ENCODE results near the gene MS4A14.
"Not testable (repeated sequence)": the region's sequence is repeated elsewhere in the genome, so short reads cannot be mapped to it uniquely, and the experiment has no call there.

MS4A14 gene, protein sequence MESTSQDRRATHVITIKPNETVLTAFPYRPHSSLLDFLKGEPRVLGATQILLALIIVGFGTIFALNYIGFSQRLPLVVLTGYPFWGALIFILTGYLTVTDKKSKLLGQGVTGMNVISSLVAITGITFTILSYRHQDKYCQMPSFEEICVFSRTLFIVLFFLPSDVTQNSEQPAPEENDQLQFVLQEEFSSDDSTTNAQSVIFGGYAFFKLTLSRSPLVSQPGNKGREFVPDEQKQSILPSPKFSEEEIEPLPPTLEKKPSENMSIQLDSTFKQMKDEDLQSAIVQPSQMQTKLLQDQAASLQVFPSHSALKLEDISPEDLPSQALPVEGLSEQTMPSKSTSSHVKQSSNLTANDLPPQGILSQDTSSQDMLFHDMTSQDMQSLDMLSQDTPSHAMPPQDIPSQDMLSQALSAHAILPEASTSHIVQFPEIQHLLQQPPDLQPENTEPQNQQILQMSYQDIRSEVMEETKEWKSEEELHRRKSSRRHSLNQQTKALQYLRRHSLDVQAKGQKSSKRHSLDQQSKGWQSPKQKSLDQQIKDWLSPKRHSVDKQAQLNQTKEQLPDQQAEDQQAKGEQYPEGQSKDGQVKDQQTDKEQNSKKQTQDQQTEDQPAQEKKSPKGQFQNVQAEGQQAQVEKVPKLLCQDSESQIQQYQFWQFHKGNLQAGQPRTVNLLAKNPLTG

DNA sequence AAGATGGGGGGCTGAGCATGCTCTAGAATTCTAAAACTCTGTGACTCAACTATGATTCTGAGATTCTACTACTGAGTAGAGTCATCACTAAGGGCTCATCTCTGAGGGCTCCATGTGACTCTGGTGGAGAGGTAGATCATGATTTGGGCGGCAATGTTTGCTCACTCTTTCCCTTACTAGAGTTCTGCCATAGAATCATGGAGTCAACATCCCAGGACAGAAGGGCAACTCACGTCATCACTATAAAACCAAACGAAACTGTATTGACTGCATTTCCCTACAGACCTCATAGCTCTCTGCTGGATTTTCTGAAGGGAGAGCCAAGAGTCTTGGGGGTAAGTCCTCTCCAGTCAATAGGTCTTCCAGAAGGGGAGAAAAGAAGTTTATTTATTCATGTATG lies at the start of gene MS4A14:
Gene MS4A14, plus strand, starts transcription at position 78 of the 400 bp plus-strand sequence. Its CDS starts 120 bp downstream, at position 198.
- DNase-seq (ENCODE audit: low spot score) = no peak

DNA sequence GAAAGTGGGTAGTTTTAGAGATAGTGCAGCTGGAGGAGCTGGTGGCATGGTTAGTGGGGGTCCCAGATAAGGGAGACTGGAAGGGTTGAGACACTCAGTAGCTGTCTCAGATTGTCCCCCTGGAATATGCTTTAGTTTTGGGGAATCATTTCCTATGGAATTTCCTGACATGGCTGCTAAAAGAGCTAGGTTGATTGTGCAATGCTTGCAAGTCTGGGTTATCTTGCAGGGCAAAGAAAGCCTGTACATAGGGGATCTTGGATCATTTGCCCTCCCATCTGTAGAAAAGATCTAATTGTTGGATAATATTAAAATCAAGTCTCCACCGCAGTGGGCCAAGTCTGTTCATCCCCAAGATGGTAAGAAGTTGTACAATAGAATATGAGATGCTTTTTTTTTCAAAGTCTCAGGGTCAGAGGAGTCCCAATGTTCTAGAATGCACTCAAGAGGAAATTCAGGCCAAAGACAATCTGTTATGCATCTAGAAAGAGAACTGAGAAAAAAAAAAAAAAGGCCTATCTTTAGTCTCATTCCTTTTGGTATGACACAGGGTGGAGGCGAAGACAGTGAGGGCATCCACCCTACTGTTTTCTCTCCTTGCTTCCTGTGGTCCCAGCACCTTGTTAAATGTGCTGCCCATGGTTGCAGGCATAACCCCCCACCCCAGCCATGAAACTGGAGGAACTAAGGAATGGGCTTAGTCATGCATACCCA lies 49.0 kb upstream of the MS4A14 start:
- DNase-seq (ENCODE audit: low spot score) = no peak

DNA sequence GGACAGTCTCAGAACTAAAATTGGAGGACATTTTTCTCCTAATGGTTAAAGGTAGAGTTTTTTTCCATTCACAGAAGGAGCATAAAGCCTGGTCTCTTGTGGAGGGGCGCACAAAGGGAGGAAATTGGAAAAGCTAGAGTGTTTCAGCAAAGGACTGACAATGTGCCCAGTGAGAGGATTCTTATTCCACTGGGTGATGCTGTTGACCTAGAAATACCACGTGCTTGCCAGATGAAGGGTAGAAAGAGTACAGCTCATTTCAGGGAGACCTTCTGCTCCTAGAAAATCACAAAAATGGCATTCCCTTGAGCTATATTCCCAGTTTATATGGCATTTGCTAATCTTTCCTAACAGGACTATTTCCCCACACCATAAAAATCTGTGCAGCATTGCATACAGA lies 48.1 kb upstream of the MS4A14 start:
- DNase-seq (ENCODE audit: low spot score) = no peak

DNA sequence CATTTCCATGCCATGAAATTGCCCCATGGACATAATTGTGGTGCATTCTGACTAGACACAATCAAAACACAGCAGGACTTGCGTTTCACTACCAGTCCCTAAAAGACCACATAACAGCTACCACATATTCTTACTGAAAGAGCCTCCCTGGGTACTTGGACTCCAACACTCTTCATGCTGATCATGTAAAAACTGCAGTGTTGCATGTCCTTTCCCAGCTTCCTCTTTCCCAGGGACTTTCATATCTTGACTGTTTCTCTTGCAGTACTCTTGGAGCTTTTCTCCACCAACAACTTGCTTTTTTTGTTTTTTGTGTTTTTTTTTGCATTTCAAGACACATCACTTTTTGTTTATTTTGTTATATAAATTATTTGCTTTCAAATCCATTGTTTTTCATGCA lies 46.3 kb upstream of the MS4A14 start:
- DNase-seq (ENCODE audit: low spot score) = no peak

DNA sequence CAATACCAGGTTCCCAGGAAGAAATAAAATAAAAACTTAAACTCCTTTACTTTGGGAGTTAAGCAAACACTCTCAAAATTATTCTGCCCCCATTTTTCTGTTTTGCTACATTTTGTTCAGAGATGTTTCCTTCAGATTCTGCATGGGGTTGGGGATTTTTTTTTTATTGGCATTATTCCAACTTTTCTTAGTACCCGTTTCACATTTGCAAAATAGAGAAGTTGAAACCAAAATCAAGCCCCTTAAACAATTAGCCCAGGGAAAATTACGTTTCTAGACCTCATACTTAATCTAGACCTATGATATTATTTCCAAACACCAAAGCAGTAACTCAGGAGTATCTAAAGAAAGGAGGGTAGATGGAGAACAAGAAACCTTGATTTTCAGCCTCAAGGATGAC lies 38.5 kb upstream of the MS4A14 start:
- DNase-seq (ENCODE audit: low spot score) = no peak

DNA sequence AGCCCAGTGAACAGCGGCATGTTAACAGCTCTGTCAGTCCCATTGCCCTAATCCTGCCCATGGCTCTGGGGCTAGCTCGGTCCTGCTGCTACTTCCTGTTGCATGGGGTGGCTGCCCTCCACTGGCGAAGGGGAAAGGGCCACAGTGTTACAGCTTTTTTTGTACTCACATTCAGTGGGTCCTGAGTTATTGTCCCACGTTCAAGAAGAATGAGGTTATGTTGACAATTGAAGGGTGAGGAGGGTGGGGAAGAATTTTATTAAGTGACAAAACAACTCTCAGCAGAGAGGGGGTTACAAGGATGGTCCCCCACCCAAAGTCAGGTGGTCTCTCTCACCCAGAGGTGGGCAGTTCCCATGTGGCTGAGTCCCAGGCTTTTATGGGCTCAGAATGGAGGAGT lies 35.6 kb upstream of the MS4A14 start:
- DNase-seq (ENCODE audit: low spot score) = no peak

DNA sequence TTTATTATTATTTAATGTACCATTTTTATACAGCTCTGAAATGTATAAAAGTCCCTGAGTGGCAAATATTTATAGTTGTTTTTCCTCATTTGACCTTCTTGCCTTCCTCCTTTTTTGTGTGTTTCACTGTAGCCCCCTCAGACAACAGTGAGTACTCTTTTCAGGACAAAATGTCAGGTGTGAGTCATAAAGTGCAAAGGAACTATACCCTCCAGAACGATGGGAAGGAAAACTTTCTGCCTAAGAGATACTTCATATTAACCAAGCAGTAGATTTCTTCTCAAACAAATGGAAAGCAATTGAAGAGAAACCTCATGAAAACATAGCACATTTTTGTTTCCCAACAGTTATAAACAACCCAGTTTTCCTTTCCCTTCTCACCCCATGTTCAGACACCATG lies 34.0 kb upstream of the MS4A14 start:
- DNase-seq (ENCODE audit: low spot score) = no peak

DNA sequence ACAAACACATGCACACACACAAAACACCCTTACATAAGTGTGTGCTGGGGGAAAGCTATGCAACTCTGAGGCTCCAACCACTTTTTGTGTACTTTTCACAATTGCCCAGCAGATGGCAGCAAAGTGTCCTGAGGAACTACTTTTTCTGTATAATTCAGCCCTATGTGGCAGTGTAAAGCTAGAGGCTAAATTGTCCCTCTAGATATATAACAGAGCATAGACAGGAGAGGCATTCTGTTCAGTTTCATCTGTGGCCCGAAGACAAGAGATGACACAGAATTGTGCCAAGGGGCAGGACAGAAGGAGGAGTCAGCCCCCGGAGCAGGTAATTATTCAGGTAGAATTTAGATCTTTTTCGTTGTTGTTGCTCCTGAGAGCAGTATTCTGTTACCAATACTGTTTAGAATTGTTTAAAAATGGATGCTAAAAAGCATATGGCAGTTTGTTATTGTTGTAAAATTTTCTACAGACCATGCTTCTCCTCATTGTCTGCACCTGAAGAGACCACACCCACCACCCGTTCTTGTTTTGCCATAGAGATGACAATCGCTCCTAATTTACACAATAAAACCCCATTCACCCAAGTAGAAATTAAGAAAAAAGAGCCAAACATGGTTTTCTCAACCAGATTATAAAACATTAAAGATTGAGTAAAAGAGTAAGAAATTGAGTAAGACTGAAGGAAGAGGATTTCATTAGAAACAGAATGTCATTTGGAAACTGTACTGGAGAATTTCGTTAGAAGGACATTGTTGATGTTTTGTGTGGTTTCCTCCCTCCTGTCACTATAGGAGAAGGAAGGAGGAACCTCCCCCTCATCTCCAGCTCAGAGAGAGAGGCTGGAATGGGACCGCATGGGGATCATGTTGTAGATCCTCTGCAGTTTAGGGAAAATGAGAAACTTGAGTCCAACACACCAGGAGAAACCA lies 32.5 kb upstream of the MS4A14 start:
- peak; percentile 41 for DNase-seq (ENCODE audit: low spot score)

DNA sequence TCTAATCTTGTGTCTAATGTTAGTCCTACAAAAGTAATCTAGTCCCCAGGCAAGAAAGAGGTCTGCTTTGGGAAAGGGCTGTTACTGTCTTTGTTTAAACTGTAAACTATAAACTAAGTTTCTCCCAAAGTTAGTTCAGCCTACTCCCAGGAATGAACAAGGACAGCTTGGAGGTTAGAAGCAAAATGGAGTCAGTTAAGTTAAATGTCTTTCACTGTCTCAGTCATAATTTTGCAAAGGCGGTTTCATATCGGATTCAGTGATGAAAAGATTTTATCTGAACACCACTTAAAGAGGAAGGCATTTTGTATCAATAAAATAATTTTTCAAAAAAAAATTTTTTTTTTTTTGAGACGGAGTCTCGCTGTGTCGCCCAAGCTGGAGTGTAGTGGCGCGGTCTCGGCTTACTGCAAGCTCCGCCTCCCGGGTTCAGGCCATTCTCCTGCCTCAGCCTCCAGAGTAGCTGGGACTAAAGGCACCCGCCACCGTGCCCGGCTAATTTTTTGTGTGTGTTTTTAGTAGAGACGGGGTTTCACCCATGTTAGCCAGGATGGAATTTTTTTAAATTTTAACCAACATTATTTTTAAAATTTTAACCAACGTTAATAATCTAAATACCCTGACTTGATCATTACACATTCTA lies 29.9 kb upstream of the MS4A14 start:
- DNase-seq (ENCODE audit: low spot score) = not testable (repeated sequence)

DNA sequence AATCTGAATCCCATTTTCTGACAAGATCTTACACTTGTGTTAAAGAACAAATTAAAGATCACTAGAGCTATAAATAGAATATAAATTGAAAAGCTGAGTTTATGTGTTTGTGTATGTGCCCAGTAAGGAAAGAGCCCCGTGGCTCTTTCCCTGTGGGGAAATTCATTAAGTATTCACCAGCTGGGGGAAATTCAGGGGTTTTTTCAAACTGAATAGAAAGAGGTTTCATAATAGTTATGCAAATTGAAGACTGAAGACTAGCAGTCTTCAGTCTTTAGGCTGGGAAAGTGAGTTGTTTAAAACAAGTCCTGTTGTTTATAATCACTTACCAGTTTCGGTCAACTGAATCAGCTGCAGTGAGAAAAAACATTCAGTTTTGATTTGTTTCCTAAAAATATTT lies 29.2 kb upstream of the MS4A14 start:
- no peak for DNase-seq (ENCODE audit: low spot score)

DNA sequence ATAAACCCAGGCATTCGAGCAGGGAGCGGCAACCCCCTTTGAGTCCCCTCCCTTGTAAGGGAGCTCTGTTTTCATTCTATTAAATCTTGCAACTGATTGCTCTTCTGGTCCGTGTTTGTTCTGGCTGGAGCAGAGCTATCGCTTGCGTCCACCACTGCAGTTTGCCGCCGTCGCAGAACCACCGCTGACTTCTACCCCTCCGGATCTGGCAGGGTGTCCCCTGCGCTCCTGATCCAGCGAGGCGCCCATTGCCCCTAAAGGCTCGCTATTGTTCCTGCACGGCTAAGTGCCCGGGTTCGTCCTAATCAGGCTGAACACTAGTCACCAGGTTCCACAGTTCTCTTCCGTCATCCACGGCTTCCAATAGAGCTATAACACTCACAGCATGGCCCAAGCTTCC lies 28.4 kb upstream of the MS4A14 start:
- DNase-seq (ENCODE audit: low spot score) = no peak

DNA sequence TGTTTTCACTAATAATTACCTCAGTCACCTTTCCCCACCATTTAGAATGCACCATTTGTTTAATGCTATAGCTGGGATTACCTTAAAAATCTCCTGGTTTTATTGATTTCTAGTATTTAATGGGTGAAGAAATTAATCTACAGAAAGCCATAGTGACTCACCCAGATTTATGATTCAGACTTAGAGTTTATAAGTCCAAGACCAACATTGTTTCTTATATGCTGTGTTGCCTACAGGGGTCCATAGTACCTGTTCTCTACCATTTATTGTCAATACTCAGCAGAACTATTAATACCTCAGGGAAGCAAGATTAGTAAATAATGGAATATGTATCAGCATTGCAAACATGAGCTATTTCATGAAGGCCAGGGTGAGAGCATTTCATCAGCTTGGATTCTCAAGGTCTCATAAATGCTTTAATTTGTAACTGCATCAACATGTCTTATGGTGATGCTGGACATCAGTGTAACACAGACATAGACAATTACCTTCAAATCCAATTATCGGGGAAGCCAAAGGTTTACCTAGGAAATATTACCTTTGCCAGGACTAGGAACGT lies 25.9 kb upstream of the MS4A14 start:
- no peak for DNase-seq (ENCODE audit: low spot score)

DNA sequence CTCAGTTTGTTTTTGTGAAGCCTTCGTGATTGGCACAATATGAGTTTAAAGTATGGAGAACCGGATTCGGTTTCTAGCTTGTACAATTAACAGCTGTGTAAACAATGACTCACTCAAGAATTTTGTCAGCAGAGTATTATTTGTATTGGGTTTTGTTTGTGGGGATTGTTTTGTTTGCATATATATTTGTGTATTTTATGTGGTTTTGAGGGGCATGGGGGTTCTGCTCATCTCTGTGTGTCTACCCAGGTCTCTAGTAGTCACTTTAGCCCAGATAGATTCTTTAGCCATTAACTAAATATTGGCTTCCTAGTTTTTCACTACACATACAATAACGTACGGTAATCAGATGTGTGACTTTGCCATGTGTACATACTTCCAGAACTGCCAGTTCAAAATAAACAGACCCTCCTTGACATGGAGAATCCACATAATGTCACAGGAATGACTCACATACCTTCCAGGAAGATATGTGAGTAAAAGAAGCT lies 25.4 kb upstream of the MS4A14 start:
- no peak for DNase-seq (ENCODE audit: low spot score)

DNA sequence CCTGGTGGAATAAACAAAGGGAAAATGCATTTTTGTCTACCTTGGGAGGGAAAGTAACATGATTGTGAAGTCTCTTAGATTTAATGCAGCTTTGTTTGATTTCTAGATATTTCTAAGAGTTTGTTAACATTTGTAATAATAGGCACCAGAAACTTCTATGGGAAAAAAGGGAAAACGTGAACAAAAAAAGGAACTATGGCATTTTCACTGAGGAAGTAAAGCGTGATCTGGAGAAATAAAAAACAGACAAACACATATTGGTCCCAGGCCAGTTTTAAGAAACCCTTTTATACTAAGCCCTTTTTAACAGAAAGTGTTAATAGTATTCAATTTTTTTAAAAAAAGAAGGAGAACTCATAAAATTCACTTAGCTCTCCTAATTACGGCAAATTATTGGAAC lies 24.9 kb upstream of the MS4A14 start:
- no peak for DNase-seq (ENCODE audit: low spot score)

DNA sequence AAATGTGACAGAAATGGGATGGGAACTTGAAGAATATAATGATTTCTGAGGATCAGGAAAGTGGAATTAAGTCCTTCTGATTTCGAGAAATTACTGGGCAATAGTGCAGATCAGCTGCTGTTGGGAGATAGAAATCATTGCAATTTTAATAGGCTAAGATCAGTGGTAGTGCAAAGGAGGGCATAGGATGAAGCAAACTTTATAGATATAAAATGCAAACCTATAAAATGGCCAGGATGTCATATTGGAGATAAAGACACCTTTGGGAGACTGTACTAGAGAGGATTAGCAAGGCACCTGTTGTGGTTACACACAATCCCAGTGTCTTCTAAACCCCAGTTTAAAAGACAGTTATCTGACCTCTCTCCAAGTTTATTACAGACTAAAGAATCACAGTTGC lies 24.4 kb upstream of the MS4A14 start:
- DNase-seq (ENCODE audit: low spot score) = no peak

DNA sequence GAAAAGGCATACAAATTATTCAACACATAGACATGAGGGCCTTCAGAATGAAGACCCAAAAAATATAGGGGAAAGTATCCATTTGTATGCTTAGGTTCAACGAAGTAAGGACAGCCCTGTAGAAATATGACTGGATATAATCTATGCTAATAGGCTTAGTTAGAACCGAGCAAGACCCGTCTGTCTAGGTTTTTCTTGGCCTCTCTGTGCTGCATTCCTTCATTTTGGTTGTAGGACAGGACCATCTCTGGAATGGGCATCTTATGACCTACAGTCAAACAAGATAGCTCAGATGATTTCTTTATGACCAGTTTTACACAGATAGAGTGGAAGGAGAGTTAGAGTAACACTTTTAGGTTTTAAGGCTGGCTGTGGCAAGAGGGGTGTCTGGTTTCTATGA lies 23.5 kb upstream of the MS4A14 start:
- no peak for DNase-seq (ENCODE audit: low spot score)

DNA sequence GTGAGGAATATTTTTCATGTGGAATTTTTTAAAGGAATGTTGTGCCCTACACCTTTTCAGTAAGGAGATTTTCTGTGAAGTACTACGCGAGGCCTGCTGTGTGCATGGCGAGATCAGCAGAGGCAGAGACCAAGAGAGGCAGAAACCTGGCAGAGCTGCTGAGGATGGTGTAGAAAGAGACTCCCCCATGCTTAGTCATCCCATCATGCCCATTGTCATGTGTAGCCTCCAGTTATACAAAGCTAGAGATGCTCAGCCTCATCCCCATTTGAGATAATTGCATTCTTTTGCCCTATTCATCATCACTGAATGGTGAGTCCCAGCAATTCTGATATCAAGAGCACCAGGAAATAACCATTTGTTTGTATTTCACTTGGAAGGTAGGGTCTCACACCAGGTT lies 20.9 kb upstream of the MS4A14 start:
- no peak for DNase-seq (ENCODE audit: low spot score)

DNA sequence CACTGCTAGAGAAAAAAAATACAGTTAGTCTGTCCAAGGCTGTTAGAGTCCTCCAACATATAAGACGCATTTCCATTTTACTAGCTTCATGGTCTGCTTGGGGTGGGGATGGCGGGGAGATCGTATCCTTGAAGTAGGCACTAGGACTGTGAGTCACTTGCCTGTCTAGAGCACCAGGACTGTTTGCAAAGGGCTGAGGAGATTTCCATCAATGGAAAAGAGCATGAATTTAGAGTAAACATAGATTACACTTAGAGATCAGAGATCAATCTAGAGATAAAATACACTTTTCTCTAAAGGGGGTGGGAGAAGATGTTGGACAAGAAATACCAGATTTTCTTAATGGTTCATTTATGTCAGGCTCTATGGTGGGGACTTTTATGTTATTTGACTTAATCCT lies 19.7 kb upstream of the MS4A14 start:
- DNase-seq (ENCODE audit: low spot score) = no peak

DNA sequence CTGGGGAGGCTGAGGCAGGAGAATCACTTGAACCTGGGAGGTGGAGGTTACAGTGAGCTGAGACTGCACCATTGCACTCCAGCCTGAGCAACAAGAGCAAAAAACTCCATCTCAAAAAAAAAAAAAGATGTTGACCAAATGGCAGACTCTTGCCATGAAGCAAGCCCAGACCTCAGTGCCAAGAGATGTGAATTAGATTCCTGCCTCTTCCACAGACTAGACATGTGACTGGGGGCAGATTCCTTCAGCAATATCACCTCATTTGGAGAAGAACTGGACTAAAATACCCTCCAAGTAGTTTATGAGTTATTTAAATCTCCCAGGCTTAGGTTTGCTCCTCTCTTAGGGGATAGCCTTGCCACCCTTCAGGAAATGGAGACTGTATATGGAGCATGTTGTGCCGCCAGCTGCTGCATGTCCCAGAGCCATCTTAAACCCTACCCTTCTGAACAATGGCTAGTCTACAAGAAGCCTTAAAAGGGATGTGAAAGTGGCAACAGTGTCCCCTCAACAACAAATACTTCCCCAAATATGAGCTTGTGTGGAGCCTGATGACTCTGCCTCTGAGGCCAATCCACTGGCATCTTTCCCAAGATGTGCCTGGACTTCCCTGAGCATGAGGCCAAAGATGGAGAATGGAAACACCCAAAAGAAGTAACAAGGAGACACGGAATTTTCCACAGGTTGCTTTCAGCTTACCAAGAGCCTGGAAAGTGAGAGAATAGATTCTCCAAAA lies 18.7 kb upstream of the MS4A14 start:
- DNase-seq (ENCODE audit: low spot score) = no peak

DNA sequence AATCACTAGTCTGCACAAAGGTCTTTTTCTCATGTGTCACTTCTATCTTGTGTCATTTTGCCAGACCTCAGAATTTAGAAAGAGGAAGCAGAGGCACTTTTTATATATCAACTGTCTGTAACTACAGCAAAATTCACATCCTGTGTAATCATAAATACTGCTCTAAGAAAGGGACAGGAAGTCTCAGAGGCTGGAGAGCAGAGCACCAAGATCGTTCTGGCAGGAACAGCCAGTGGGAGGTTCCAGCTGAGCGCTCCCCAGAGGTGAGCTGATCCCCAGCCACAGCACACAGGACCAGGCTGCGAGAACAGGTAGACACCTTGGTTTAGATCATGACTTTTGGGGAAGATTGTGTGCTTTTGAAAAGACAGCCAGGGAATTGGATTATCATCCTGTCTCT lies 17.9 kb upstream of the MS4A14 start, which contains the start of gene MS4A7:
Gene MS4A7, plus strand, starts transcription at position 179 of the 400 bp plus-strand sequence. CDS start 4,610 bp downstream, outside the sequence.
- DNase-seq (ENCODE audit: low spot score) = no peak
